HG03139 (cell line): Measurements from ENCODE around the gene NDUFS5.
"Not testable (repeated sequence)": the region's sequence is repeated elsewhere in the genome, so short reads cannot be mapped to it uniquely, and the experiment has no call there.

ENCODE experiments used
- ATAC-seq: cut with Tn5 transposase; IDR thresholded peaks from one replicate; pipeline ENCODE4 v1.9.1; 2021; ENCODE audit not compliant: unreplicated experiment

NDUFS5 gene

DNA sequence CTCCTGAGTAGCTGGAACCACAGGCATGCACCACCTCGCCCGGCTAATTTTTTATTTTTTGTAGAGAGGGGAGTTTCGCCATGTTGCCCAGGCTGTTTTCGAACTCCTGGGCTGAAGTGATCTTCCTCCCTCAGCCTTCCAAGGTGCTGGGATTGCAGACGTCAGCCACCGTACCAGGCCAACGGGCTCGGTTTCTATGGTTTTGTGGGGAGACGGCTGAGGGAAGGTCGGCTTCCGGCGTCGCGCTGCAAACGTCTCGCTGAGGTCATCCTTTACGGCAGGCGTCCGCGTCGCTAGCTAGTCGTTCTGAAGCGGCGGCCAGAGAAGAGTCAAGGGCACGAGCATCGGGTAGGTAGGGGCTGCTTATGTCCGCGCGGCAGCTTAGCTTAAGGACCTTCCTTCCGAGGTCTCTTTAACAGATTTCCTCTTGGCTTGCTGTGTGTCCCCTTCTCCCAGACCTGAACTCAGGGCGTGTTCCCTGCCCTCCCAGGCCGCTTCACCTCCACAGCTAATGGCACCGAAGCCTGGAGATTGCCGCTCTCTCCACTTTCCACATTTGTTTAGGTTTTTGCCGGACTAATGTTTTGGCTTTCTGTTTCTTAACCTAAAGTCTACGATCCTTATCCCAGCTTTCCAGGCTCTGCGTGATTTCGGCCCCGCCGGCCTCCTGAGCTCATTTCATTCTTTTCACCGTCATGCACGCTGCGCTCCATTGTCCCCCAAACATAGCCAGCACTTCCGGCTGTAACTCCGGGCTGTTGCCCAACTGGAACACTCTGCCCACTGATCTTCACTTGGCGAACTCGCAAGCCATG, at the start of gene NDUFS5:
TSS of gene NDUFS5 (plus strand) at position 300 of the 815 bp plus-strand sequence. CDS start 2,375 bp downstream, outside the sequence.
- peak; percentile 84 for ATAC-seq

DNA sequence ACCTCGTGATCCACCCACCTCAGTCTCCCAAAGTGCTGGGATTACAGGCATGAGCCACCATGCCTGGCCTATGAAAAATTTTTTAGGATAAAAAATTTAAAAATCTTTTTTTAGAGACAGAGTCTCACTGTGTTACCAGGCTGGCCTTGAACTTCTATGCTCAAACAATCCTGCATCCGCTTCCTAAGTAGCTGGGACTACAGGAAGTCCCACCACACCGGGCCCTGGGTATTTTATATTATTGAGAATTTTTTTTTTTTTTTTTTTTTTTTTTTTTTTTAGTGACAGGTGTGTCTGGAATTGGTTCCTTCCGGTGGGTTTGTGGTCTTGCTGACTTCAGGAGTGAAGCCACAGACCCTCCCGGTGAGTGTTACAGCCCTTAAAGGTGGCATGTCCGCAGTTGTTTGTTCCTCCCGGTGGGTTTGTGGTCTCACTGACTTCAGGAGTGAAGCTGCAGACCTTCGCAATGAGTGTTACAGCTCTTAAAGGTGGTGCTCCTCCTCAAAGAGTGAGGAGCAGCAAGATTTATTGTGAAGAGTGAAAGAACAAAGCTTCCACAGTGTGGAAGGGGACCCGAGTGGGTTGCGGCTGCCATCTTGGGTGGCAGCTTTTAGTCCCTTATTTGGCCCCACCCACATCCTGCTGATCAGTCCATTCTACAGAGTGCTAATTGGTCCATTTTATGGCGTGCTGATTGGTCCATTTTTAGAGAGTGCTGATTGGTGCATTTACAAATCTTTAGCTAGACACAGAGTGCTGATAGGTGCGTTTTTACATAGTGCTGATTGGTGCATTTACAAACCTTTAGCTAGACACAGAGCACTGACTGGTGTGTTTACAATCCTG, 48.5 kb upstream of the NDUFS5 start:
- not testable (repeated sequence) for ATAC-seq

DNA sequence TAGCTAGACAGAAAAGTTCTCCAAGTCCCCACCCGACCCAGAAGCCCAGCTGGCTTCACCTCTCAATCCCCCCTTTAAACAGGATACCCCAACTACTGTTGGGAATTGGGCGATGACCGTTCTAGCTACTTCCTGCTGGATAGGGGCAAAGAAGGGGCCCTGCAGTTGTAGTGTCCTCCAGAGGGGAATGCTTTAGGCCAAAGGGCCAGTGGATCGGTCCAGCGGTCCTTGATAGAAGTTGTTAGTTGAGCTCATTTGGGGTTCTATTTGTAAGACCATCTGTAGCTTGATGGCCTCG, 48.0 kb upstream of the NDUFS5 start:
- ATAC-seq: not testable (repeated sequence)

DNA sequence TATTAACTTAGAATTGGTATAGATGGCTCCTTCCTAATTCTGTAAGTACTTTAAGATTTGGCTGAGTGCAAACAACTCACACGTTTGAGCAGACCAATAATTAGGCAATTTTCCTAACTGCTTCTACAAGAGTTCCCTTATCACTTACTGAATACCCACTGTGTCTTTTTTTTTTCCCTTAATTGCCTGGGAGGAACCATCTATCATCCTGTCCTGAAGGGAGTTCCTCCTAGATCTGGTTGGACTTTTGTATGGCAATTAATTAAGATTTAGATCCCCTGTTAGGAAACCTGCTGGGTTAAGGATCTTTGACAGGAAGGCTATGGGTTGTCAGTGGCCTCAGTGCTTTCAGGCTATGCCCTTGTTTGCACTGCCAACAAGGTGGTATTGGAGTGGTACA, 46.8 kb upstream of the NDUFS5 start:
- not testable (repeated sequence) for ATAC-seq

DNA sequence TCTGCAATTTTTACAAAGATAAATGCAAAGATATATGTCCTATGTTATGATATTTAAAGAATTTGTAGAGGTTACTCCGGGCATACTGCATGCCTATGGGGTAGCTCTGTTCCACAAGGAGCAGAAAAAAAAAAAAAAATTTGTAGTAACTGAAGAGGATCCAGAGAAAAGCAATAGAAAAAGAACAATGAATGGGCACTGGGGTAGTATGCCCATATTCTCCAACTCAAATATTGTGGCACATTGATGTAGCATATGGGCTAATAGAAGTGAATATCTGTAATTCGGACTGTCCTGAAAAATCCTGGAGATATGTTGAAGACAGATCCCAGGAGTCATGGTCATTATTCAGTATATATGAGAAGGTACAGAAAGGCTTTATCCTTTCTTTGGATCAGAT, 36.2 kb upstream of the NDUFS5 start:
- ATAC-seq: no peak

DNA sequence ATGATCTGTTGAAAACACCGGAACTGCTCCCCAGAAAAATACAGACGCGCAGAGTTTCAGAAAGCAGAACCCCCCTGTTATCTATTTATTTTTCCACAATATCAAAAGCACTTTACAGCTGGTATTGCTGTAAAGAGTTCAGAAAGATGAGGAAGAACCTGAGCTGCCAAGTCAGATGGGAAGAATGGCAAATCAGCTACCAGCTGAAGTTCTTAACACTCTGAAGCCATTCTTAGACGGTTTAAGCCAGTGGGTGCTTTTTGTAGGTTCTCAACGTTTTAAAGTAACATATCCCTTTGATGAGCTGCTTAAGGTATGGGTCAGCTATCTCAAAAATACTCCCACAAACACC, 35.8 kb upstream of the NDUFS5 start:
- ATAC-seq: no peak

DNA sequence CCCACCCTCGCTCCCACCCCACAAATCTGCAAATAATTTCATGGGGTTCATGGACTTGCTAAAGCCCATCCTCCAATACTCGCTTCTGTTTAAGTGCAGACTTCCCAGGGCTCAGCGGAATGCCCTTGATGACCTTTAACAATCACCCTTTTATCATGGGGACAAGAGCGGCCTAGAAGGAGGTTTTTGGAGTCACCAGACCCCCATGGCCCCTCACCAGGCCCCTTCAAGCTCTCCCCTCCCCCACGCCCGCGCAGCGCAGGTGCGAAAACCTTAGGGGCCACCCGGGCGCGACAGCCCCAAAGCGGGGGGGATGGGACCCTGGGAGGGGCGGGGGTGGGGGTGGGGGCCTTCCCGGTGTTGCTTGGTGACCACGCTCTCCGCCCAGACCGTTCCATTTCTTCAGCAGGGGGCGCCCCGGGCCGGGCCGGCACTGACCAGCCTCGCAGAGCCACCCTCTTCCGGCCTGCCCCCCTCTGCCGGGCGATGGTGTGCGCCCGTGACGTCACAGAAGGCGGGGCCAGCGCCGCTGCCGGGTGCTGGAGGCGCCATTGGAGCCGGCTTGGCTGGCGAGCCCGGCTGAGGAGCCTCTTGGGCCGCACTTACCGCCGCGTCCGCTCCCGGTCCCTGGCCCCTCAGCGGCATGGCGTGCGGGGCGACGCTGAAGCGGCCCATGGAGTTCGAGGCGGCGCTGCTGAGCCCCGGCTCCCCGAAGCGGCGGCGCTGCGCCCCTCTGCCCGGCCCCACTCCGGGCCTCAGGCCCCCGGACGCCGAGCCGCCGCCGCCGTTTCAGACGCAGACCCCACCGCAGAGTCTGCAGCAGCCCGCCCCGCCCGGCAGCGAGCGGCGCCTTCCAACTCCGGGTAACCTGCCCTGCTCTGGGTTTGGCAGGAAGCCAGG, 35.2 kb upstream of the NDUFS5 start, which contains the start of gene AKIRIN1:
TSS of gene AKIRIN1 (plus strand) at position 539 of the 900 bp plus-strand sequence. CDS start at position 644, 105 bp downstream.
- peak; percentile 90 for ATAC-seq

DNA sequence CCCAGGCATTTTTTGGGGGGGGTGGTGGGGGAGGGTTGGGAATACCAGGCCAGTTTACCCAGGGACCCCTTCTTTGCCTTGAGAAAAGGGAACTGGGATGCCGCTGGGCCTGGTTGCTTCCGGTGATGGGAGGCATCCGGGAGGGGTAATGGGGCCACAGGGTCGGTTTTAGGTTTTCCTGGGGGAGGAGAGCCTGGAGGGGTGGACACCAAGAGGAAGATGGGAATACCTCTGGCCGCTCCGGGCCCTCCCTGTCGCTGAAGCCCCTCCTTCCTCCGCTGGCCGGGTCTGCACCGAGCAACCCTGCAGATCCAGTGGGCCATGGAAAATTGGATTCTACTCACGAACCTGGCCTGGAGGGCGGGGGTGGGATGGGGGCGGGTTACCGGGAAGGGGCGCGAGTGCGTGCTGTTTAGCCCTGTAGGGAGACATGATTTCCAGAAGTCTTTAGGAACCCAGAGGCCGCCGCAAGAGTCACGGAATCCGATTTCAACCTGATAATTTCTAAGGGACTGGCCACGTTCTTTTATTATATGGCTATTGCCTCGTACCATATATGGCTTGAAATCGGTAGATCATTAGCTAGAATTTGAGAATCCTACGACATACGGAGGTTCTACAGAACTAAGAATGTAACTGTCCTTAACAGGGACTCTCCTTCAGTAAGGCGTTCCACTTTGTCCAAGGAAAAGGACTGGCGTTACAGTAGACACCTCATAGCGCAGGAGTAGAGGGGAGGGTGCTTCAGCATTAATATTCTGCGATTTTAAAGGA, 34.3 kb upstream of the NDUFS5 start:
- ATAC-seq: no peak

DNA sequence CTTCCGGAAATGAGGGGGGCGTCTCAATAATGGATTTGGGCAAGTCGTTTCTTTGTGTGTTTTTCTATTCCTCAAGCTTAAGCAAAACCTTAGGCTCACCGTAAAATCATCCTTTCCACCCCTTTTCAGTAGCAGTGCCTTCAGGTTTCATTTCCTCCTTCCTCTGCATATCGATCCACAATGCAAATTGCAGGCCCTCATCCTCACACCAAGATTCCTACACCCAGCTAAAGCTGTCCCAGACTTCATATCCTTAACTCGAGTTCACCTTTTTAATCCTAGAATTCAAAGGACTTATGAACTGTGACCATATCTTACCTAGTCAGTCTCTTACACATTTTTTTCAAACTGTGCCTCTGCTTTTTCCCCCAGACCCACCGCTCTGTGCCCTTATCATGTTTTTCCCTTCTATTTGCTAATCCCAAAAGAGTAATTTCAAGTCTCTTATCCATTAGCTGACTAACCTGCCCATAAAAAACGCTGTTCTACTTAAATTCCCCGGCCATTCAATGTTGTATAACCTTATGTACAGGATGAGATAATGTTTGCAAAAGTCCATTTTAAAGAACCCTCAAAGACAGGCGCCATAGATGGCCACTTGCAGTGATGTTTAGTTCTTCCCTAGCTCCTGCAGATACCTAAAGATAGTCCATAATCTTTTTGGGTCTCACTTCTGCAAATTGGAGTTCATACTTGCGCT, 33.6 kb upstream of the NDUFS5 start:
- no peak for ATAC-seq

DNA sequence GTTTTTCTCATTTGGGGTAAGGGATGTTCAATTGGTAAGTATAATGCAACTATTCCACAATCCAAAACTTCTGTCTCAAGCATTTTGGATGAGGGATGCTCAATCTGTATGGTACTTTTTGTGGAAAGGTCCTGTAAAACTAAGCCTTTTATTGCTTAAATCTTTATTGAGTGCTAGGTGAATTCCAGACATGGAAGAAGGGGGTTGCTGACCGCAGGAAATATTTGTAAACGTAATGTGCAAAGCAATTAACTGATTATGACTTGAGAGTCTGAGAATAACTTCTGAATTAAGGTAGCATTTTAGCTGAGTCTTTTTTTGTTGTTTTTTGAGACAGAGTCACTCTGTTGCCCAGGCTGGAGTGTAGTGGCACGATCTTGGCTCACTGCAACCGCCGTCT, 32.0 kb upstream of the NDUFS5 start:
- no peak for ATAC-seq

DNA sequence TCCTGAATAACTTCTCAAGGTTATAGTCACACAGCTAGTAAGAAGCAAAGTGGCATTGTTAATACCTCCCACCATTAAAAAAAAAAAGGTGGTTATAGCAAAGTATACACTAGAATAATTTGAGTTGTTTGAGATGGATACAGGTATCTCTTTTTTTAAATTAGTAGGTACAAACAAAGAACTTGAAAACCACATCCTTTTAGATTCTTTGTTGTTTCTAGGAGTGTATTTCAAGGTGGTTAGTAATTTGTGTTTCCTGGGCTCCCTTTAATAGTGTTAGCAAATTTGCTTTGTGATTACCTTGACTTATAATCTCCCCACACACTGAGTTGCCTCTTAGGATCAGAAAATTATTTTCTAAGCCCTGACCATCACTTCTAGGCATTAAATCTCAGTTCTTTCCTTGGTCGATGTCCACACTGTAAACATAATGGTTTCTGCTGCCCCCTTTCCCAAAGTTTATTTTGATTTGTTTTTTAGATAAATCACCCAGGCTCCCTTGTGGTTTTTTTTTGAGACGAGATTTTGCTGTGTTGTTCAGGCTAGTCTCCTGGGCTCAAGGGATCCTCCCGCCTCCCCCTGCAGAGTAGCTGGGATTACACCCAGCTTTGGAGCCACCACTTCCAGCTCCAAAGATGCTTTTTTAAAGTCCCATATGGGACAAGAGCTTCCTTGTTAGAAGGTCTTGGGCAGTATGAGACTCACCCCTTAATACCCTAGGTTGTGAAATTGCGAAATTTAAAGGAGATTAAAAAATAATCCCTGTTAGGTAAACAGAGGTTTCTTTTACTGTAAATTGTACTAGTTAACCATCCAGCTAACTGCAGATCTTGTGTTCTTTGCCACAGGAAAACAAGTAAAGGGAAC, 28.9 kb upstream of the NDUFS5 start:
- ATAC-seq: no peak

DNA sequence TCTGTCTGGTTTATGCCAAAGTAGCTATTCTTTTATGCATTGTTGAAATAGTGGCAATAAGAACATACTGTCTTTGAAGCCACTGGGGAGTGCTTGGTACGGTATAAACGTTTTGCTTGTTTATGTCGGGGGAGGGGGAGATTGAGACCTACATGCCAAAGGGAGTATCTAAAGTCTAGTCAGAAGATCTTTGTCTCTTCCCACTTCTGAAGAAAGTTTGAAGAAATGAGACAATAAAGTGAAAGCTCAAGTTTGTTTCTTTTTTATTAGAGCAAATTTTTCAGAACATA, 28.3 kb upstream of the NDUFS5 start:
- ATAC-seq: no peak

DNA sequence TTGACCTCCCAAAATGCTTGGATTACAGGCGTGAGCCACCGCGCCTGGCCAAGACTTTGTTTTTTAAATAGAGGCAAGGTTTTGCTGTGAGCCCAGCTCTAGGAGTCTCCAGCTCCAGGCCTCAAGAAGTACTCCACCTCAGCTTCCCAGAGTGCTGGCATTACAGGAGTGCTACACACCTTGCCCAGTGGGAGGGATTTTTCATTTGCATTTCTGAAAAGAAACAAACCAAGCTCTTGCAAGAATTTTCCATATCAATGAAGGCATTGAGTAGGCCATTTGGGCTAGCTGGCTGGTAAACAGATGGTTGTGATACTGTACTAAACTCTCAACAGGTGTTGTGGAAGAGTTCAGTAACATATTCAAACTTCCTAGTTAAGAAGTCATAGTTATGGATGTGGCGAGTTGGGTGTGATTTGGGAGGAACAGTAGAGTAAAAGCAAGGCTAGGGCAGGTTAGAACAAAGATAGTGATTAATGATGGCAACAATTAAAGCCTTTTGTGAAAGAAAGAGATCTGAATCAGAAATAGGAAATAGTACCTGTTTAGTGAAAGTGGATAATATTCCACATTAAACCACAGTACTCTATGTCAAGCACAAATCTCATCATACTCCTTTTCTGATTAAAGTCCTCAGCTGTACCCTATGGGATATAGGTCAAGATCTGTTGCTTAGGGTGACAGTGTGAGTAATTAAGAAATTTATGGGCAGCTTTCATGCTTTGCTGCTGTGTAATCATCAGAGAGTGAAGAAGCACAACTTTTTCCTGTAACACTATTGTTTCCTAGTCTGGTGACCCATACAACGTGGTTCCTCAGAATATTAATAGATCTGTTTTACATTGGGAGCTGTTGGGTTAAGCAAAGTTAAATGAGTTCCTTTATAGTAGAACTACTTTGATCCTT, 24.4 kb upstream of the NDUFS5 start:
- no peak for ATAC-seq

DNA sequence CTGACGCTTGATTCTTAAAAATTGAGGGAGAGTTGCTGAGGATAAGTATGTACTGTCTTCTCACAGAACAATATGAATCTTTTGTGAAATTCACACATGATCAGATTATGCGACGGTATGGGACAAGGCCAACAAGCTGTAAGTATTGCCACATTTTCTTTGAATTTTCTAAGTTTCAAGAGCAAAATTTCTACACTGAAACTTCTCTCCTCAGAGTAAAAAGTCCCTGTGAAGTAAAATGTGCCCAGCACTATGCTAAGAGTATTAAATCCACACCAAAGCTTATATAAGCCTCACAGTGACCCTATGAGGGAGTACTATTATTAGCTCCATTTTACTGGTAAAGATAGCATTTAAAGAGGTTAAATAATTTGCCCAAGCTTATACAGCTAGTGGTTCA, 22.9 kb upstream of the NDUFS5 start:
- ATAC-seq: no peak

DNA sequence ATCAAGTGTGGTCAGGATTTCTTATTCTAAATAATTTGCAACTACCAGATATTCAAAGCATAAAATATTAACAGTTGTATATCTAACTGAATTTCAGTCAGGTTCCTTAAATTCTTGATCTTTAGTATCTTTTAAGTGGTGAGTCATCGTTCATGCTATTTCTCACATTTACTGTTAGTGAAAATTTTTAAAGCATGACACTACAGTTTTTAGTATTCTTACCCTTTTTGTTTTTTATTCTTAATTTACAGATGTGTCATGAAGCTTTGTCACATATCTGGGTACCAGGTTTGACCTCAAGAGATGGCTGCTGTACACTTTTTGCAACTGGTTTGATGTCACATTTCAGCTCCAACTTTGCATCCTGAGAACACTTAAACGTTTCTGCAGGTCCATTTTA, 22.4 kb upstream of the NDUFS5 start:
- ATAC-seq: no peak

DNA sequence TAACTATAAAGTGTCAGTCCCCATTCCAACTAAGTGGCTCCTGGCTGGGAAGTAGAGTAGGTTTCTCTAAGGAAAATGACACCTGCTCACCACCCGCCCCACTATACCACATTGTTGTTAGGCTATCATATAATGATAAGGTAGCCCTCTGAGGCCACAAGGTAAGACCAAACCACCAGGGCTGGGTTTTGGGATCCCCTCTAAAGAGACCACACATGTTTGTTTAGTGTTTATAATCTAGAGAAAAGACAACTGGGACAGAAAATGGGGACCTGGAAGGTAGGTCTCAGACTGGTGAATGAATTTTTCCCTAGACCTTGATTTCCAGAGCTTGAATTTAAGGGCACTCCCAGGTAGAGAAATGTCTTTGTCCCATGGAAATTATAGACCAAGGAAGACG, 19.9 kb upstream of the NDUFS5 start:
- no peak for ATAC-seq

DNA sequence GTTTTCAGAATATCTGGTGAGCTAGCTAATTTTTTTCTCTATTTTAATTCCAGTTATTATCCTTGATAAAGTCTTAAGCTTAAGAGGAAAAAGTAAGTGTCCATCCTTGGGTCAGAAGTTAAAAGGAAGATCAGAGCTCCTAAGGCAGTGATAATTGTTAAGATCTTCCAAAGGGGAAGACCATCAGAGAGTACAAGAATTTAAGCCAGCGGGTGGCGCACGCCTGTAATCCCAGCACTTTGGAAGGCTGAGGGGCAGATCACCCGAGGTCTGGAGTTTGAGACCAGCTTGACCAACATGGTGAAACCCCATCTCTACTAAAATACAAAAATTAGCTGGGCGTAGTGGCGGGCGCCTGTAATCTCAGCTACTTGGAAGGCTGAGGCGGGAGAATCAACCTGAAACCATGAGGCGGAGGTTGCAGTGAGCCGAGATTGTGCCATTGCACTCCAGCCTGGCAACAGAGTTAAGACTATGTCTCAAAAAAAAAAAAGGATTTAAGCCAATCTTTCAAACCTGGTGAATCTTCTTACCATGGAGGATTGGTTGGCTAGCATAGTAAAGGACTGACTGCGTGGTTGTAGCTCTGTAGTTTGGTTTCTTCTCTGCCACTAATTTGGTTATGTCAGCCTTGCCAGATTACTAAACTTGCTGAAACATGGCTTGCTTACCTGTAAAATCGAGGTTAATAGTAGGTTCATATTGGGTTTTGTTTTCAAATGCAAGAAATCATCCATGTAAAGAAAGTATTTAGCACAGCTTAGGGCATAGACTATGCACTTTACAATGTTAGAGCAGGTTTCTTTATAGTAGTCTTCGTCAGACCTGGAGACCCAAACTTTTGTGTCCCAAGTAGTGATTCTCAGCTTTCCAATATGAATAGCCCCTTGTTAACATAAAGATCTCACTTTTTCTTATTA, 19.2 kb upstream of the NDUFS5 start:
- ATAC-seq: no peak
